Stimulated activated effector memory CD8-positive, alpha-beta T cell treated with anti-CD3 and anti-CD28 coated beads, Interleukin-12 subunit alpha, Interleukin-12 subunit beta, amount 100 ng/mL, for 72 hours (primary cell): Measurements from ENCODE around the gene PHTF2.
"Not testable (repeated sequence)": the region's sequence is repeated elsewhere in the genome, so short reads cannot be mapped to it uniquely, and the experiment has no call there.

Experiments
- ATAC-seq: fragments of 150-1000 bp; cut with Tn5 transposase; 2 replicates; pipeline ENCODE4 v1.10.0; 2021
- DNase-seq, 2 donors: peaks; one replicate each; pipeline ENCODE4 v3.0.0; 2021 to 2022; ENCODE audit warnings: low spot score in 2 of 2
- H3K27ac Mint-ChIP-seq: one replicate; pipeline ENCODE4 v1.8.0; 2022; ENCODE audit warnings: mild to moderate bottlenecking, mixed read lengths
- H3K36me3 Mint-ChIP-seq: one replicate; pipeline ENCODE4 v1.8.0; 2022; ENCODE audit warnings: mild to moderate bottlenecking, mixed read lengths
- H3K4me1 Mint-ChIP-seq: one replicate; pipeline ENCODE4 v1.8.0; 2022; ENCODE audit warnings: mixed read lengths
- H3K4me3 Mint-ChIP-seq: one replicate; pipeline ENCODE4 v1.8.0; 2022; ENCODE audit warnings: mild to moderate bottlenecking, mixed read lengths
- H3K9me3 Mint-ChIP-seq: one replicate; pipeline ENCODE4 v1.8.0; 2022; ENCODE audit warnings: mixed read lengths

PHTF2 gene

DNA sequence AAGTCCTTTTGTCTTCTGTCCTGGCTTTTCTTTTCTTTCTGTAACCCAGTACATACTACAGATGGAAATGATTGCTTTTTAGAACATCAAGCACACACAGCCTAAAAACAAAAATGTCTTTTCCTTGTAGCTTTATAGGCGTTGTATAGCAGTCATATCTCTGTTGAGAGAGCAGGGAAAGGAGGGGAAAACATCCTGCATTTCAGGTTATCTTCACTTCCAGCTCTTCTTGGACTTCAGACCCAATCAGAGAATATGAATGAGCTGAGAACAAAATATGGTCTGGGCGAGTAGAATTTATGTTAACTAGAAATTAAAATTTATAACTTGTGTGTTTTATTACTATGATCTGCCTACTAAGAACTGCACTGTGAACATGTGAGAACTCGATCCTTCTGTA, 15.0 kb upstream of the PHTF2 start:
- ATAC-seq, result no peak
- no peak overlapping the region for H3K4me3 Mint-ChIP-seq
- no peak for DNase-seq
- H3K36me3 Mint-ChIP-seq, result peaks cover 52% of the 10 kb centered on the region
- H3K4me1 Mint-ChIP-seq, result peaks cover 7% of the 10 kb centered on the region
- H3K27ac Mint-ChIP-seq, result no peak overlapping the region
- no peaks in the 10 kb centered on the region for H3K9me3 Mint-ChIP-seq

DNA sequence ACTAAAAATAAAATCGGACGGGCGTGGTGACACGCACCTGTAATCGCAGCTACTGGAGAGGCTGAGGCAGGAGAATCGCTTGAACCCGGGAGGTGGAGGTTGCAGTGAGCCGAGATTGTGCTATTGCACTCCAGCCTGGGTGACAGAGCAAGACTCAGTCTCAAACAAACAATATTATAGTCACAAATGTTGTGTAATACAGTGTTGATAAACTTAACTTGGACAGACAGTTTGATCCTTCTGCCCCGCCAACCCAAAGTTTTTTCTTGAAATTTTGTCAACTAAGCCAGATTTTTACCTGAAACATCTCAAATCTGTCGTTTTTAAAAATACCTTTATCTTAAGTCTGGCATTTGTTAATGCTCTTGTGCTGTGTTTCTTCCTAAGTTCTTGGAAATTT, 14.1 kb upstream of the PHTF2 start:
- DNase-seq, ATAC-seq, H3K27ac Mint-ChIP-seq, H3K4me3 Mint-ChIP-seq, H3K9me3 Mint-ChIP-seq: not testable (repeated sequence)
- peaks cover 11% of the 10 kb centered on the region for H3K4me1 Mint-ChIP-seq
- H3K36me3 Mint-ChIP-seq, result peaks cover 45% of the 10 kb centered on the region

DNA sequence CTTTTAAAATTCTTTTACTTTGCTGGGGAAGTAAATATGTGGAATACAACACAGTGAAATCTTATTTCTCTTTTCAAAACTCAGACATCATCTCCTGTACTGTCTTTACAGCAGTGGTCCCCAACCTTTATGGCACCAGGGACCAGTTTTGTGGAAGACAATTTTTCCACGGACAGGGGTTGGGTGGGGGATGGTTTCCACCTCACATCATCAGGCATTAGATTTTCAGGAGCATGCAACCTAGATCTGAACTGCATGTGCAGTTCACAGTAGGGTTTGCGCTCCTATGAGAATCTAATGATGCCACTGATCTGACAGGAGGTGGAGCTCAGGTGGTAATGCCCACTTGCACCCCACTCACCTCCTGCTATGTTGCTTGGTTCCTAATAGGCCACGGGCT, 12.6 kb upstream of the PHTF2 start:
- ATAC-seq, result no peak
- DNase-seq, result no peak
- peaks cover 11% of the 10 kb centered on the region for H3K4me1 Mint-ChIP-seq
- peak overlapping the region; percentile 26 for H3K27ac Mint-ChIP-seq
- peaks cover 30% of the 10 kb centered on the region for H3K36me3 Mint-ChIP-seq
- H3K4me3 Mint-ChIP-seq, result no peak overlapping the region
- H3K9me3 Mint-ChIP-seq, result no peaks in the 10 kb centered on the region

DNA sequence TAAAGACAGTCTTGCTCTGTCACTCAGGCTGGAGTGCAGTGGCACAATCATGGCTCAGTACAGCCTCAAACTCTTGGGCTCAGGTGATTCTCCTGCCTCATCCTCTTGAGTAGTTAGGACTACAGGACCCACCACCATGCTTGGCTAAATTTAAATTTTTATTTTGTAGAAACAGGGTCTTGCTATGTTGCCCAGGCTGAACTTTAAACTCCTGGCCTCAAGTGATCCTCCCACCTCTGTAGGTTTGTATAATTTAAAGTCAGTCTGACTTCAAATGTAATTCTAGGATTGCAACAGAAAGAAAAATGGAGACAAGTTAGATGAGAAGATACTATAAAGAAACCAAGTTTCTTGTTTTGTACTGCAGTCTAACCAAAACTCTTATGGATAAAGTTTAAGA, 11.8 kb upstream of the PHTF2 start:
- ATAC-seq (no peak), DNase-seq (no peak)
- Mint-ChIP-seq H3K27ac (no peak overlapping the region), H3K9me3 (no peaks in the 10 kb centered on the region), H3K36me3 (peaks cover 29% of the 10 kb centered on the region), H3K4me1 (peaks cover 11% of the 10 kb centered on the region), H3K4me3 (no peak overlapping the region)

DNA sequence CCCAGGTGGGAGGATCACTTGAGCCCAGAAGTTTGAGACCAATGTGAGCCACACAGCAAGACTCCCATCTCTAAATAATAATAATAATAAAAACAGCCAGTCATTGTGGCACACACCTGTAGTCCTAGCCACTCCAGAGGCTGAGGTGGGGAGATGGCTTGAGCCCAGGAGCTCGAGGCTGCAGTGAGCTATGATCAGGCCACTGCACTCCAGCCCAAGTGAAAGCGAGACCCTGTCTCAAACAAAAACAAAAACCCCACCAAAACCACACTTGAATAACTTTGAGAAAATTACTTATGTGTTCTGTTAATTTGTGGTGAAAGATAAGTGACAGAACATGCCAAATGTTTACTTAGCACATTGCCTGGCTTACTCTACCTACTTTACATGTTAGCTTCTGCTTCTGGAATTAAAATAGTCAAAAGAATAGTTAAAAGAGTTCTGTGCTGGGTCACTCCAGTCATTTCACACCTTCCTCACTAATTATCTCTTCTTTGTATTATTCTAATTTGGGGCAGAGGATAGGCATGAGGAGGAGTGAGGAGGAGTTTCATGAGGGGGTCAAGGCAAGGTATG, 10.2 kb upstream of the PHTF2 start:
- peak; percentile 46 for ATAC-seq
- peaks cover 13% of the 10 kb centered on the region for H3K36me3 Mint-ChIP-seq
- peak overlapping the region; percentile 68 for H3K27ac Mint-ChIP-seq
- H3K9me3 Mint-ChIP-seq, result no peaks in the 10 kb centered on the region
- no peak overlapping the region for H3K4me3 Mint-ChIP-seq
- DNase-seq, result no peak
- H3K4me1 Mint-ChIP-seq, result peaks cover 11% of the 10 kb centered on the region

DNA sequence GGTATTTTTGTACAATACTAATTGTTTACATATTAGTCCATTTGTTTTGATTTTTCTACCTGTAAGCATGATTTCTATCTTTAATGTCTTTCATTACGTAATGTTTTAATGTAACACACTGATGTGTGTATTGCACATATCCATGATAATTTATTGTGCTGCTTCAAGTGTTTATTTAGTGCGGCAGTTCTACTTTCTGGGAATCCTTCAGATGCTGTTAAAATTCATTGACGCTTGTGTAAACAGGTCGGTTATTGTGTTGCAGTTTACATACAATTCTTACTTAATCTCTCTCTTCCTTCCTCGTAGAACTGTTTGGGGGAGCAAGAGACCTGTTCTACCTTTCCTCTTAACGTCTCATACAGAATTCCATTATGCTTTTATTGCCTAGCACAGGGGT, 7.2 kb upstream of the PHTF2 start:
- no peaks in the 10 kb centered on the region for H3K9me3 Mint-ChIP-seq
- H3K4me1 Mint-ChIP-seq, result peaks cover 17% of the 10 kb centered on the region
- H3K27ac Mint-ChIP-seq, result no peak overlapping the region
- H3K36me3 Mint-ChIP-seq, result peaks cover 21% of the 10 kb centered on the region
- no peak overlapping the region for H3K4me3 Mint-ChIP-seq
- no peak for DNase-seq
- no peak for ATAC-seq

DNA sequence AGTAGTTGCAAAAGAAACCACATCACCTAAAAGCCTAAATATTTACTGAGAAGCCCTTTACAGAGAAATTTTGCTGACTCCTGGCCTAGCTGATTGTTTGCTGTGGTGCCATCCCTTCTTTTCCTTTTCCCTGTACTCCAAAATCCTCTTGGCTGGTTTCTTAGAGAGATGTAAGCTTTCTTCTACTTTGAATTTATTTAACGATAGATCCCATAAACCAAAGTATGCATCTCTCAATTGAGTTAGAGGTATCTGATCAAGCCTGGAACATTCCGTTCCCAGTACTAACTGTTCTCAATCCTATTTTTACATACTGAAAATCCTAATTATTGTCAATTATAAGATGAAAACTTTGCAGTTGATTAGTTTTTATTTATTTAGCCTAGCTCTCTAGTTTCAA, 6.6 kb upstream of the PHTF2 start:
- peaks cover 22% of the 10 kb centered on the region for H3K4me1 Mint-ChIP-seq
- DNase-seq (no peak), ATAC-seq (no peak)
- peaks cover 21% of the 10 kb centered on the region for H3K36me3 Mint-ChIP-seq
- no peak overlapping the region for H3K4me3 Mint-ChIP-seq
- no peaks in the 10 kb centered on the region for H3K9me3 Mint-ChIP-seq
- no peak overlapping the region for H3K27ac Mint-ChIP-seq

DNA sequence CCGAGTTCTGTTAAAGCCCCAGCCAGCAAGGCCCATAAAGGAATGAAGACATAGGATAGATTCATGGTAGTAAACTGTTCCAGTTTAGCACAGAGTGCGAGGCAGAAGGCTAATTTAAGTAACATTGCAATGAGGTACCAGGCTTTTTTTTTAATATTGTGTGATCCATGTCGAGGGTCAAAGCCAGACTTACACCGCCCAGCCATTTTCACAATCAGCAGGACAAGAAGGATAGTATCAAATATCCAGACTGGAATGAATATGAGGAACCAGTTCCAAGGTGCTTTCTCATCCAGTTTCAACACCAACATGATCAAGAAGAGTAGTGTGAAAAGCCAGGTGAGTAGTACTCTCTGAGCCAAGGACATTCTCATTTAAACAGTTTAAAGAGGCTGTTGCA, 4.6 kb upstream of the PHTF2 start:
- ATAC-seq, result no peak
- Mint-ChIP-seq H3K4me1 (peaks cover 25% of the 10 kb centered on the region), H3K9me3 (no peaks in the 10 kb centered on the region), H3K27ac (no peak overlapping the region), H3K4me3 (no peak overlapping the region), H3K36me3 (peaks cover 33% of the 10 kb centered on the region)
- no peak for DNase-seq

DNA sequence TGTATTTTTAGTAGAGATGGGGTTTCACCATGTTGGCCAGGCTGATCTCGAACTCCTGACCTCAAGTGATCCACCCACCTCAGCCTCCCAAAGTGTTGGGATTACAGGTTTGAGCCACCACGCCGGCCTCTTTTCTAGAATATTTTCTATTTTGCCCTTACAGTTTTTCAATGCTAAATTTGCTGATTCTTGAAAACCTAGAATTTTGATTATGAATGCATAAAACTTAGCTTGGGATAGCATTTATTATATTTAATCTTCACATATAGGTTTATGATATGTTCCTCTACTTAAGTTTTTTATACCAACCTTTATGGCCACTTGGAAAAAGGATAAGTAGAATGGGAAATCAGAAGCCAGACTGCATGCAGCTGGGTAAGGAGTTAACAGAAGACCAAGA, 2.5 kb upstream of the PHTF2 start:
- DNase-seq, result no peak
- no peak for ATAC-seq
- Mint-ChIP-seq H3K4me3 (peak overlapping the region; percentile 96), H3K9me3 (no peaks in the 10 kb centered on the region), H3K36me3 (peaks cover 48% of the 10 kb centered on the region), H3K4me1 (peaks cover 40% of the 10 kb centered on the region), H3K27ac (no peak overlapping the region)

DNA sequence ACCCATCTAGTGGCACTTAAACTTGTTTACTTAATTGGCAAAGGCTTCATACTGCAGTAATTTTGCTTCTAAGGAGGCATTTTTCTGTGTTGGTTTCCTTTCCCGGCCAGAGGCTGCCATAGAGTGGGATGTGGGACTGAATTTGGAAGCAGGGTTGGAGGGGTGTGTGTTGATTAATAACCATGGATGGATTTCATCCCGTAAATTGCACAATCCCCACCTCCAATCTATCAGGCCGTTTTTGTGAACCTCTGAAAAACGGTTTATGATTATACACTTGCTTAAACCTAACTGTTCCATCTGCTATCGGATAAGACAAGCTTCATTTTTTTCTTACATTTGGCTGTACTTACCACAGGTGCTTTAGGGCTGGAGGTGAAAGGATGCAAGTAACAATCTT, 1.6 kb upstream of the PHTF2 start:
- H3K4me1 Mint-ChIP-seq, result peaks cover 44% of the 10 kb centered on the region
- peaks cover 51% of the 10 kb centered on the region for H3K36me3 Mint-ChIP-seq
- H3K4me3 Mint-ChIP-seq, result peak overlapping the region; percentile 96
- DNase-seq (no peak), ATAC-seq (no peak)
- H3K9me3 Mint-ChIP-seq, result no peaks in the 10 kb centered on the region
- no peak overlapping the region for H3K27ac Mint-ChIP-seq

DNA sequence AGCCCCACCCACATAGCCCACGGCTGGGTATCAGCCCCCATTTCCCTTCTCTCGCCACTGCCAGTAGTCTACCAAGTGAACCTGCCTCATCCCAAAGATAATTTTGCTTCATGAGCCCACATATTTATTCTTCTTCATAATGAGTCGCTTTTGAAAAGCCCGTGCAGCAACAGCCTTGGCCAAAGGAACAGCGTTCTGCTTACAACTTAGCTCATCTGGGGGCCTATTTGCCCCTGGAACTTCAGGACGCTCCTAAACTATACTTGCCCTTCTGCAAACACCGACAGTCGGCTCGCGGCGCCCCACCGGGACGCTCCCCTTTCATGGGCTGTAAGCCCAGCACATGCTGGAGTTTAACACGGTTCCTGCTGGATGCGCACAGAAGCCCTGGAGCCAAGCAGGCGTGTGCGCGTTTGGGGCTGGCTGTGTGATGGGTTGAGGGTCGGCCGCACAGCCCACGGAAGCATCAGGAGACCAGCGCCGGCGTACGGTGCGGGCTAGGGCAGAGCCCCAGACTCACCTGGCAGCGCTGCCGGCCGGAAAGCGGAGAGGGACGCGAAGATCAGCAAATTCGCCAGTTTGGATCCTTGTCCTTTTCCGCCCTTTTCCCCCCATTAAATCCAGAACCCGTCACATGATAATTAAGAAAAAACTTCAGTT, 709 bp upstream of the PHTF2 start:
- DNase-seq, result no peak
- no peaks in the 10 kb centered on the region for H3K9me3 Mint-ChIP-seq
- H3K27ac Mint-ChIP-seq, result peak overlapping the region; percentile 96
- H3K4me3 Mint-ChIP-seq, result peak overlapping the region; percentile 96
- peak; percentile 57 for ATAC-seq
- H3K36me3 Mint-ChIP-seq, result peaks cover 56% of the 10 kb centered on the region
- peaks cover 52% of the 10 kb centered on the region for H3K4me1 Mint-ChIP-seq

DNA sequence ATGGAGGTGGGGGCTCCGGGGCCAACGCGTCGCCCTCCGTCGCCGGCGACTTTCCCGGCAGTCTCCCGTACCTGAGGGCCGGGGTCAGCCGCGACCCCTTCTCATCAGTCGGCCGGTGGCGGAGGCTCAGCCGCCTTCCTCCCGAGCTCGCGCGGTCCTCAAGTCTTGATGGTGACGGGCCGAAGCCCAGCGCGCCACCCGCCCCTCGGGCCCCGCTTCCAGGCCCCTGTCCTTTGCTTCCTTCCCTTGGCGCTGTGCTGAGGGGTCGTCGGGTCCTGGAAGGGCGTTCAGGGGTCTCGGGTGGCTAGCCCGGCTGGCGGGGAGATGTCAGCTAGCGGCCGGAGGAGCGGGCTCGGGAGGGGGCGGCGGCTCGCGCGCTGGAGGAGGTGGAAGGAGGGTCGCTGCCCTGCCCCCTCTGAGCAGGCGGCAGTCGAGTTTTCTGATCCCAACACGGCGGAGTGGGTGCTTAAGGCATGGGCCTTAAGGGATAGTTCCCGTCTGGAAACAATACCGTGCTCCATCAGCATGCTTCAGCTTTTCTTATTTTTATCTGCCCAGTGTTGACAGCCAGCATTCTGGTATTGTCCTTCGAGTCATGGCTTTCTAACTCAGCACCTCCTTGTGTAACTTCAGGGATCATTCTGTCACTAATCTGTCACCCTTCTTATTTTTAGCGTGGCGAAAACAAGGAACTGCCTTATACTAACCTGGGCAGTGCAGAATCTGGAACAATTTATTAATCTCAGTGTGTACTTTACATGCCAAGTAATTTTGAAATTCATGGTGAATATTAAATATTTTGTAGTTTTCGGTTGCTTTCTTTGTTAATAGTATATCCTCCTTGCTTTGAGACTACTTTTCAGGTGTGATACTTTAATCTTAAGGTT, 748 bp downstream of the PHTF2 start:
- peak overlapping the region; percentile 96 for H3K4me3 Mint-ChIP-seq
- H3K9me3 Mint-ChIP-seq, result no peaks in the 10 kb centered on the region
- peak overlapping the region; percentile 96 for H3K27ac Mint-ChIP-seq
- DNase-seq (peak; percentile 16 to 71), ATAC-seq (peak; percentile 2)
- peaks cover 66% of the 10 kb centered on the region for H3K4me1 Mint-ChIP-seq
- H3K36me3 Mint-ChIP-seq, result peaks cover 58% of the 10 kb centered on the region

DNA sequence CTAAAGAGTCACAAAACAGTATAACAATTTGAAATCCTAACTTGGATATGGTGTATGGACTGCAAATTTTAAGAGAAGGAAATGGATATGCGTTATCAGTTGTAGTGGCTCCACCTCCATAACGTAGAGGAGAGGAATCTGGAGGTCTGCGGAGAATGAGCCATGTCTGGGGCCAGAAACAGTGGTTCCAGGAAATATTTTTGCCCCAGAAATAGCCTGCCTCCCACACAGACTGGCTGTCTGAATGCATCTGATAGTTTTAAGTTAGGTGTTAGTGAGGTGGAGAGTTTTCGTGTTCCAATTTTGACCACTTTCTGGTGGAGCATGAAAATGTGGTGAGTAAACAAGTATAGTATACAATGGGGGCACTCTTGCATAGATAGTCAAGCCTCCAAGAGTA, 1.6 kb downstream of the PHTF2 start:
- ATAC-seq (peak; percentile 2), DNase-seq (peak in 1 of 2 donors; percentile 14)
- H3K9me3 Mint-ChIP-seq, result no peaks in the 10 kb centered on the region
- peak overlapping the region; percentile 96 for H3K27ac Mint-ChIP-seq
- peaks cover 67% of the 10 kb centered on the region for H3K4me1 Mint-ChIP-seq
- peaks cover 61% of the 10 kb centered on the region for H3K36me3 Mint-ChIP-seq
- H3K4me3 Mint-ChIP-seq, result peak overlapping the region; percentile 96

DNA sequence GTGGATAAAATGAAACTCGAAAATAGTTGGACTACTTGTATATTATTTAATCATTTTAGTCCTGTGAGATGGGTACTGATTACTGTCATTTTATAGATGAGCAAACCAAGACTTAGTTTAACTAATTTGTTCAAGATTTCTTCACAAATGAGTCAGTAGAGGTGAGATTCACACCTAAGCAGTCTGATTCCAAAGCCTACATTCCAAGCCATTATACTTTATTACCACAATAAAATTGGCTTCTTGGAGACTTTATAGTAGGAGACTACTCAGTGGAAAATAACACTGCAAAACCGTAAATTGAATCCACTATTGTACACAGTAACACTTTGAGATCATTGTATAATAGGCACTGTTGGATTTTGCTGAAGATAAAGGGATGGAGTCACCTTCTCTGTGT, 2.2 kb downstream of the PHTF2 start:
- Mint-ChIP-seq H3K27ac (peak overlapping the region; percentile 96), H3K4me1 (peaks cover 70% of the 10 kb centered on the region), H3K4me3 (peak overlapping the region; percentile 96), H3K36me3 (peaks cover 64% of the 10 kb centered on the region), H3K9me3 (no peaks in the 10 kb centered on the region)
- DNase-seq (no peak), ATAC-seq (no peak)

DNA sequence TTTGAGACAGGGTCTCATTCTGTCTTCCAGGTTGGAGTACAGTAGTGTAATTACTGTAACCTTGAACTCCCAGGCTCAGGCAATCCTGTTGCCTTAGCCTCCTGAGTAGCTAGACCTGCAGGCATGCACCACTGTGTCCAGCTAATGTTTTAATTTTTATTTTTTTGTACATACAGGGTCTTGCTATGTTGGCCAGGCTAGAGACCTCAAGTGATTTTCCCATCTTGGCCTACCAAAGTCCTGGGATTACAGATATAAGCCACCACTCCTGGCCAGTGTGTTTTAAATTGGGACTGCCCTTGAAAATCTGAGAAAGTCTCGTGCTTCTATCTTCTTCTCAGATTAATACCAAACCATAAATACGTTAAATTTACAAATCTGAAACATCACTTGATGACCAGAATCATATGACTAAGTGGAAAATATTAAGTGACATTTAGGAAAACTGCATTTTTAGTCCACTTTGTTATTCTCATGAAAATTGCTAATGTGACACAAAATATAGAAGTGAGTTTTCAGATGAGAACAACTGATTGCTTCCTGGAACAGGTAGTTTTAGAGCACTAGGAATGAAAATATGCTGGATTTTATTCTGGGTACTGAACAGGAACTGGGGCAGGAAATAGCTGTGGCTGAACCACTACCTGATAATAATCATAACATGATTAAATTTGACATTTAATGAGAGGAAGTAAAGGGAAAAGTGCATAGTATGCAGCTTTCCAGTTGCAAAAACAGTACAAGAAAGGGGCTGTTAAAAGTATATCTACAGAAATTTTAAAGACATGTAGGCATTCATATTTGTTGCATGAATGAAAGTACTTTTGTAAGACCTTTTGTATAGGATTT, 4.2 kb downstream of the PHTF2 start:
- Mint-ChIP-seq H3K4me1 (peaks cover 55% of the 10 kb centered on the region), H3K36me3 (peaks cover 70% of the 10 kb centered on the region), H3K27ac (peak overlapping the region; percentile 83), H3K4me3 (peak overlapping the region; percentile 96), H3K9me3 (peaks cover 10% of the 10 kb centered on the region)
- DNase-seq (no peak), ATAC-seq (no peak)
